Chondrocyte (in vitro differentiated cells): ENCODE results near the gene HAND2. TPM values are rescaled to one million over a fixed set of nuclear protein-coding genes. Genes with fewer than 3 reads are reported as not detected.

Source experiments
- DNase-seq: peaks from one replicate; pipeline ENCODE4 v3.0.0; 2021; ENCODE audit warnings: mixed read lengths, low spot score
- H3K27ac Mint-ChIP-seq: one replicate; pipeline ENCODE4 v1.8.0; 2021; ENCODE audit warnings: mild to moderate bottlenecking, moderate library complexity, mixed read lengths; ENCODE audit not compliant: unreplicated experiment
- H3K27me3 Mint-ChIP-seq: 2 replicates; pipeline ENCODE4 v1.8.0; 2021; ENCODE audit warnings: low read depth, mixed read lengths
- H3K36me3 Mint-ChIP-seq: 2 replicates; pipeline ENCODE4 v1.8.0; 2021; ENCODE audit warnings: low read depth, mixed read lengths
- H3K4me1 Mint-ChIP-seq: 2 replicates; pipeline ENCODE4 v1.8.0; 2021; ENCODE audit warnings: low read depth, mild to moderate bottlenecking, mixed read lengths
- H3K4me3 Mint-ChIP-seq: one replicate; pipeline ENCODE4 v1.8.0; 2021; ENCODE audit warnings: mild to moderate bottlenecking, moderate library complexity, mixed read lengths; ENCODE audit not compliant: unreplicated experiment
- H3K9me3 Mint-ChIP-seq: 2 replicates; pipeline ENCODE4 v1.8.0; 2021; ENCODE audit warnings: low read depth, mixed read lengths
- CTCF ChIP-seq: fragments of 200-600 bp; sonication (generic); IDR thresholded peaks from 2 replicates; pipeline ENCODE4 v1.5.0; 2021; ENCODE audit warnings: antibody characterized with exemption, mild to moderate bottlenecking, moderate library complexity
- total RNA-seq: library from RNA; stranded (reverse); gene quantifications from 3 replicates; pipeline ENCODE4 v1.2.1, GENCODE V29; 2021

HAND2 gene
- total RNA-seq, 1 donor from 2014 or later, result not detected

DNA sequence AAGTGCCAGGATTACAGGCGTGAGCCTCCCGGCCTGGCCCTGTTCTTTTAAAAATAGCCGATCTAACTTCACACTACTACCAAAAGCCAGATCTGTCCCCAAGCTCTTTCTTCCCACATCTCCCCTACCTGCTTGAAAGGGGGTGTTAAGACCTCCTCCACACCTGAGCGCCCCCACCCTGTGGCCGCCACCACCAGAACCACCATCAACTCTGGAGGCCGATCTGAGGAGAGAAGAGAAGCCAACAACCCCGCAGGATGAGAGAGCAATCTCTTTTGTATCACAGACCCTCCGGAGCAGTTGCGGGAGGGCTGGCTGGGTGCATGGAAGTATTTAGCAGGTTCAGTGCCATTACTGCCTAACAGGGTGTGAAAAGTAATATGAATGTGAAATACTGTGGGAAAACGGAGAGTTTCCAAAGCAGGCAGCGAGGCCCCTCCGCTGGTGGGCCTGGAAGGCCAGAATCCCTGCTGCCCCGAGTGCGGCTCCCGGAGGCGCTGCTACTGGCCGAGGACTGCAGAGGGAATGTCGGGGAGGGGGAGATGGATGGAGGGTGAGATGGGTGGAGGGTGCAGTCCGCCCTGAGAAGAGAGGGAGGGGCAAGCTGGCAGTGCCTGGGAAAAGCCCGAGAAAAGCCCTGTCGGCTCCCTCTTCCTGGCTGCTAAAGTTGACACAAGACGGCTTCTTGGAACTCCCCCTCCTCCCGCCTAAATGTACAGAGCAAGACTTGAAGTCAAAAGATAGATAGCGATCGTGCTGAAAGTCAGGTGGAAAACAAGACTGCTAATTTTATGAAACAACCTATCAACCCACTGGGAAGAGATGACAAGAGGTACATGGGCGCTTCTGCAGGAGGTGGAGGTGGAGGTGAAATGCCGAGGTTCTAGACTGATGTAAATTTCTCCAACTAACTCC, 22.3 kb downstream of the HAND2 start:
- Mint-ChIP-seq H3K9me3 (peaks cover 2% of the 10 kb centered on the region), H3K27ac (no peak overlapping the region), H3K36me3 (peaks cover 14% of the 10 kb centered on the region), H3K27me3 (peaks cover 83% of the 10 kb centered on the region), H3K4me1 (peaks cover 13% of the 10 kb centered on the region), H3K4me3 (peak overlapping the region; percentile 33)
- TF ChIP-seq CTCF, result no peak
- DNase-seq, result no peak

DNA sequence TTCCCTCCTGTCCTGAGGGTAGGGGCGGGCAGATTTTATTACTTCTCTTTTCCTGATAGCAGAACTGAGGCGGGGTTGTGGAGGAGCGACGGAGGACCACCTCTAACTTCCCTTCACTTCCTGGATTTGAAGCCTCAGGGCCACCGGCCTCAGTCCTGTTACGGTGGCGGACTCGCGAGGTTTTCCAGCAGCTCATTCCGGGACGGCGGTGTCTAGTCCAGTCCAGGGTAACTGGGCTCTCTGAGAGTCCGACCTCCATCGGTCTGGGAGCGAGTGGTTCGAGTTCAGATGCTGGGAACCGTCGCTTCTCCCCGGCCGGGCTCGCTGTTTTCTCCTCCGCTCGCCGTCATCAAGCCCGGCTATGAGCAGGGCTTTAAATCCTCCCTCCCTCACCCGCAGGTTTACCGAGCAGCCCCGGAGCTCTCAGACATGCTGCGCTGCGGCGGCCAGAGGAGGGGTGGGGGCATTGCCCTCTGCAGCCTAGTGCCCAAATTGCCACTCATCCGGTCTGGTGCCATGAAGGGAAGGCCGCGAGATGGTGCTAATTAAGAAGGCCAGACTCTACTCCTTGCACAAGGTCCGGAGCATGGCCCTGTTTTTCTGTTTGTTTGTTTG, 23.3 kb downstream of the HAND2 start:
- Mint-ChIP-seq H3K27ac (no peak overlapping the region), H3K9me3 (peaks cover 2% of the 10 kb centered on the region), H3K36me3 (peaks cover 14% of the 10 kb centered on the region), H3K27me3 (peaks cover 79% of the 10 kb centered on the region), H3K4me1 (peaks cover 13% of the 10 kb centered on the region), H3K4me3 (peak overlapping the region; percentile 60)
- peak; percentile 76 for DNase-seq
- TF ChIP-seq CTCF, result no peak

DNA sequence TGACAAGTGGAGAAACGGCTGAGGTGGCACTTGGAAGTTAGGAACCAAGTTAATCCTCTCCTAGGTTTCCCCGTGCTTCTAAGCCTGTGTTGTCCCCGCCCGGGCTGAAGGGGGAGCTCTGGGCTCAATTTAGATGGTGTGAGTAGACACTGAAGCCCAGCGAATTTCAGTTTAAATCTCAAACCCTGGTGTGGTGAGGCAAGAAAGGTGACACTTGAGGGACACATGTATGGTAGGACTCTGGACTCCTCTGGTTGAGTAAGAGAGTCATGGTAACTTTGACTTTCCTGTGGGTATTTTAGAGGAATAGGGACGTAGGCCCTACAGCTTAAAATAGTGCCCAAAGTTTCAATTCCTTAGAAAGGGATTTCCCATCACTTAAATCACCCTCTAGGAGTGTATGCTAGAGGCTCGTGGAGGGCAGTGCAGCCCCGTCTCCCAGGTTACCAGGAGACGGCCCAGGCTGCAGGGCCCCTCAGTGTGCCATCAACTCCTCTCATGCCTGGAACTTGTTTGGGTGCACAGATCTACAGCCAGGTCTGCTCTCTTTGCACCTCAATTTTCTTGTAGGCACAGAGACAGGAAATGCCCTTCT, 24.0 kb downstream of the HAND2 start:
- H3K9me3 Mint-ChIP-seq, result peaks cover 2% of the 10 kb centered on the region
- no peak overlapping the region for H3K4me3 Mint-ChIP-seq
- H3K36me3 Mint-ChIP-seq, result peaks cover 14% of the 10 kb centered on the region
- H3K27me3 Mint-ChIP-seq, result peaks cover 76% of the 10 kb centered on the region
- no peak for DNase-seq
- H3K4me1 Mint-ChIP-seq, result peaks cover 13% of the 10 kb centered on the region
- peak; percentile 79 for TF ChIP-seq CTCF
- no peak overlapping the region for H3K27ac Mint-ChIP-seq

GRCh38 chr4:173504181-173504503, 25.9 kb downstream of the HAND2 start:
- peaks cover 9% of the 10 kb centered on the region for H3K4me1 Mint-ChIP-seq
- no peak overlapping the region for H3K27ac Mint-ChIP-seq
- DNase-seq, result no peak
- H3K36me3 Mint-ChIP-seq, result peaks cover 10% of the 10 kb centered on the region
- peaks cover 67% of the 10 kb centered on the region for H3K27me3 Mint-ChIP-seq
- TF ChIP-seq CTCF, result no peak
- peaks cover 2% of the 10 kb centered on the region for H3K9me3 Mint-ChIP-seq
- H3K4me3 Mint-ChIP-seq, result no peak overlapping the region
